NCI-H2107 treated with DMSO at 0.1 percent for 48 hours (cell line): ENCODE measurements around the gene UBALD1.

Experiments used
- DNase-seq: peaks from one replicate; lab custom pipeline; 2025; ENCODE audit not compliant: unreplicated experiment; lab: John Stamatoyannopoulos, UW

Gene UBALD1

DNA sequence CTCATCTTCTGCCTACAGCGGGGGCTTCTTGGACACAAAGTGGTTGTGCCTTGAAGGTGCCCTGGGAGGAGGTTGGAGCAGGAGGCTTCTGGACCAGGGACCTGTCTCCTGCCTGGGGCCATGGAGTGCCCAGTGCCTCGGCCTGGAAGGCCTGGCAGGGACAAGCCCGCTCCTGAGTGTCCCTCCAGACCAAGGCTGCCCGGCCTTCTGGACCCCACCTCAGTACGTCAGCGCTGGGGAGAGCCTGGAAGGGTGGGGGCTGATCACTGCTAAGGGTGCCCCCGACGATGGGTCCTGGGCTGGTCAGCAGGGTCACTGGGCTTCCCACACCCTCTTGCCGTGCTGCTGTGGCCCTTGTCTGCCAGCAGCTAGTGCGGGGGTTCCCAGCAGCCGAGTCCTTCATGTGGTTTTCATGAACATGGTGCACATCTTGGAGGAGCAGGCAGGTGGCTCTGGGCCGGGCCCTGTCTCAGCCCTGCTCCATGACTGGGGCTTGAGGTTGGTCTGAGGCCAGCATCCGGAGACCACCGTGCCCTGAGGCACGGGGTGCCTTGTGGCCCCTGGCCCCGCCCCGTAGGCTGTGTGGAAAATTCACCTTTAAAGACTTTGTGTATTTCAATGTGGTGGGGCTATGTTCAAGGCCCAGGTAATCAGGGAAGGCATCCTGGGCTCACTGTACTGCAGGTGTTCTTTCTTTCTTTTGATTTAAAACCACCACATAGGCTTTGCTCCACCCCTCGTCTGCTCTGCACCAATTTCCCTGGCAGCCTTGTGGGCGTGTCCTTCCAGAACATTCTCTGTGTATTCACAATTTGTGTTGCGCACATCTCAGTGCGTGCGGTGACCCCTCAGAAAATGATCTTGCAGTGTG, 32.3 kb upstream of the UBALD1 start:
- no peak for DNase-seq

DNA sequence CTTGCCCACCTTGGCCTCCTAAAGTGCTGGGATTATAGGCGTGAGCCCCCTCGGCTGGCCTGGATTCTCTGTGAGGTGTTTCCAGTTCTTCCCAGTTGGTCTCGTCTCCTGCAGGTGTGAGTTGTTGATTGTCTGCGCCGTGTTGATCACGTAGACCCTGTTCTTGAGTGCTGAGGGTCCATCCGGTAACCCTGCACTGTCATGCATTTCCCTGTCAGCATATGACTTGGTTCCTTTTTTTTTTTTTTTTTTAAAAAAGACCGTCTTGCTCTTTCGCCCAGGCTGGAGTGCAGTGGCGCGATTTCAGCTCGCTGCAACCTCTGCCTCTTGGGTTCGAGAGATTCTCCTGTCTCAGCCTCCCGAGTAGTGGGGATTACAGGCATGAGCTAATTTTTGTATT, 27.2 kb upstream of the UBALD1 start:
- no peak for DNase-seq

DNA sequence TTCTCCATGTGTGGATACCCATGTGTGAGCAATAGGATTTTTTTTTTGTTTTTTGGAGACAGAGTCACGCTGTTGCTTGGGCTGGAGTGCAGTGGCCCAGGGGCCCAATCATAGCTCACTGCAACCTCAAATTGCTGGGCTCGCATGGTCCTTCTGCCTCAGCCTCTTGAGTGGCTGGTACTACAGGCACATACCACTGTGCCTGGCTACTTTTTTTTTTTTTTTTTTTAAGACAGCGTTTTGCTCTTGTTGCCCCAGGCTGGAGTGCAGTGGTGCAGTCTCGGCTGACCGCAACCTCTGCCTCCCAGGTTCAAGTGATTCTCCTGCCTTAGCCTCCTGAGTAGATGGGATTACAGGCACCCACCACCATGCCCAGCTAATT, 26.6 kb upstream of the UBALD1 start:
- no peak for DNase-seq

DNA sequence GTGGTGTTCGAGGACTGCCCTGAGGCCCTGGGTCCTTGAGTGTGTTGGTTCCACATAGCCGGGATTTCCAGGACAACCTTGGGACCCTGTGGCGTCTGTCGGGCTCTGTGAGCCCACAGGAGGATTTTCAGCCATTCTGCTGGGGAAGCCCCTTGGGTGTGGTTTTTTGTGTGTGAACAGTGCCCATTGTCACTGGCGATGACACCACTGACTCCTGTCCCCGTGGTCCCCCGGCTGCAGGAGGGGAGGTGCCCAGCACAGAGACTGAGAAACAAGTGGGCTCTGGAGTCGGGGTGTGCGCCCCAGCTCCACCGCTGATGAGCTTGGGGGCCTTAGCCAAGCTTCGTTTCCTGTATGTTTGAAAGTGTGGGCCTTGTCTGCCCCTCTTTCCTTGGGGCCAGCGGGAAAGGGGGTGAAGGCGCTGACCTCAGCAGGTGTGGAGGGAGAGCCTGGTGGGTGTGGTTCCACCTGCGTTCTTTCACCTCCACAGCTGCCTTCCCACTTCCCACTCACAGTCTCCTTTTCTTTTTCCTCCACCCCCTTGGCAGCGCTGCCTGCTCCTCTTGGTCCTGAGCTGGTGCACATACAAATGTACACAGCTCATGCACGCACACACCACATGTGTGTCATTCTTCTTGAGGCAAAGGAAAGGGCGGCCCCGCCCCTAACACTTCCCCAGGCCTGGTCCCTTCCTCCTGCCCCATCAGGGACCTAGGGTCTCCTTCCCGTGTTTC, 26.1 kb upstream of the UBALD1 start:
- DNase-seq = no peak

- DNase-seq = no peak
These were observed 25.3 kb upstream of the UBALD1 start for GRCh38 chr16:4639899-4640509.

DNA sequence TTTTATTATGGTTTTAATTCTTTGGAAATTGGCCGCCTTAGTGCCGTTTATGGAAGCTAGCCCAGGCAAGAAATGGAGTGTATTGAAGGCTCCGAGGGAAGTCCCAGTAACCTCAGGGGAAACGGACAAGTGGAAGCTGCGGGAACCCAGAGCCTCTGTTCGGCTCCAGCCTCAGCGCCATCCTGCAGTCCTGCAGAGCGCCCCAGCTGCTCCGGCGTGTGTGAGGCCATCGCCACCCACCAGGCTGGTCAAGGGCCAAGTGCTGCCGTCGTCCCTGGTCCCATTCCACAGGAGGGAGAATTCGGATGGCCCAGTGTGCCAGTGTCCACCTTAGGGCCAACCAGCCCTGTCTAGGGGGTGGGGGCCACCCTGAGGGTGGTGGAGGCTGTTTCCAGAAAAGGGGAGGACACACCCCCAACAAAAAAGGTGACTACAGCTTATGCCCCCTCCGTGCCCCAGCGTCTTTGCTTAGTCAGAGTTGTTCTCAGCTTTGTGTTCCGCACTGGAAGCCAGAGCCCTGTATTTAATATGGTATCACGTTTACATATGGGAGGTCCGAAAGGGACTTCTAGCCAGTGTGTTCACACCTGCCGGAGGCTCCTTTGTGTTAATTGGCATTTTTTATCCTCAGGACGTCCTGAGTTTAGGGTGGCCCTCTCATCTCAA, 22.9 kb upstream of the UBALD1 start:
- DNase-seq = no peak

DNA sequence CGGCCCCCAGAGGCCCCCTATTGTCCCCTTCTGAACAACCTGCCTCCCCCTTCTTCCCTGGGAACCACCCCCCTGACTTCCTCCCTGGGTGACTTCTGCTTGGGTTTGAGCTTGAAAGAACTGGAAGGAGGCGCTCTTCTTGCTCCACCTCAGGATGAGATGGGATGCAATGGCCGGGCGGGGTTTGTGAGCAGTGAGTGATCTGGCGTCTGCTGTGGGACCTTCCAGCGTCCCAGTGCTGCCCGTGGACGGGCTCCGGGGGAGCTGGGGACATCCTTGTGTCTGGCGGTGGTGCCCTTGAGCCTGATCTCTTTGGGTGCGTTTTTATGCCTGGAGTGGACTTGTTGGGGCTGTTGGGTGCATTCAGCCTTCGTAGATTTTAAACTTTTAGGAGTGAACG, 21.5 kb upstream of the UBALD1 start:
- no peak for DNase-seq

DNA sequence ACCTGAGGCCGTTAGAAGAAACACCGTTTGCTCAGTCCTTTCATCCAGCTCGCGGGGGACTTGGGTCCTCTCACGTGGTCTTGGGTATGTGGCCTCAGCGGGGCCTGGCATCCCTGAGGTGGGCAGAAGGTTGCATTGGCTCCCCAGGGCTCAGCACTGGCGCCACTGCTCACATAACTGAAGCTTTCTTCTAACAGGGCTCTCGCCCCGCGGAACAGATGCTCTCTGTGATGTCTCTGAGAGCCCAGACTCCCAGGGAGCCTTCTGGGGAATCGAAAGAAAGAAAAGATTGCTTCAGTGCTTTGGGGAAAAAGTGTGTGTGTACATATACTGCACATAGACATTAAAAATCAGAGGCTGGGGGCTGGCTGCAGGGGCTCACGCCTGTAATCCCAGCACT, 20.1 kb upstream of the UBALD1 start:
- DNase-seq = no peak

- no peak for DNase-seq
These were observed 19.4 kb upstream of the UBALD1 start for GRCh38 chr16:4633910-4634635.

DNA sequence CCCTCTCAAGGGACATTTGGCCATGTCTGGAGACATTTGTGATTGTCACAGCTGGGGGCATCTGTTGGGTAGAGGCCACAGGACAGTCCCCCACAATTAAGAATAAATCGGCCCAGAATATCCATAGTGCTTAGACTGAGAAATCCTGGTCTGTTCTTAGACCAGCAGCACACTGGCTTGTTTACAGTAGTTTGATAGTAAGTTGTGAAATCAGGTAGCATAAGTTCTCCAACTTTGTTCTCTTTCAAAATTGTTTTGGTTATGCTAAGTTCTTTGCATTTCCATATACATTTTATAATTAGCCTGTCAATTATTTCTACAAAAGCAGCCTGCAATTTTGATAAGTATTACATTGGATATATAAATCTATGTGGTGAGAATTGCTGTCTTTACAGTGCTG, 16.8 kb upstream of the UBALD1 start:
- DNase-seq = no peak

DNA sequence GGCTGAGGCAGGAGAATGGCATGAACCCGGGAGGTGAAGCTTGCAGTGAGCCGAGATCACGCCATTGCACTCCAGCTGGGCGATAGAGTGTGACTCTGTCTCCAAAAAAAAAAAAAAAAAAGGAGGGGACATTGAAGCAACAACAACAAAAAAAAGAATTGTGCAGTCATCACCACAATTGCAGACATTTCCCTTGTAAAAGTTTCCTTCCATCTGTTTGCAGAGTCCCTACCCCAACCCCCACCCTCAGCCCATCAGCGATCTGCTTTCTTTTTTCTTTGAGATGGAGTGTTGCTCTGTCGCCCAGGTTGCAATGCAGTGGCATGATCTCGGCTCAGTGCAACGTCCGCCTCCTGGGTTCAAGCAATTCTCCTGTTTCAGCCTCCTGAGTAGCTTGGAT, 13.6 kb upstream of the UBALD1 start:
- DNase-seq = no peak

- DNase-seq = no peak
These were observed 11.7 kb upstream of the UBALD1 start for GRCh38 chr16:4626396-4626795.

DNA sequence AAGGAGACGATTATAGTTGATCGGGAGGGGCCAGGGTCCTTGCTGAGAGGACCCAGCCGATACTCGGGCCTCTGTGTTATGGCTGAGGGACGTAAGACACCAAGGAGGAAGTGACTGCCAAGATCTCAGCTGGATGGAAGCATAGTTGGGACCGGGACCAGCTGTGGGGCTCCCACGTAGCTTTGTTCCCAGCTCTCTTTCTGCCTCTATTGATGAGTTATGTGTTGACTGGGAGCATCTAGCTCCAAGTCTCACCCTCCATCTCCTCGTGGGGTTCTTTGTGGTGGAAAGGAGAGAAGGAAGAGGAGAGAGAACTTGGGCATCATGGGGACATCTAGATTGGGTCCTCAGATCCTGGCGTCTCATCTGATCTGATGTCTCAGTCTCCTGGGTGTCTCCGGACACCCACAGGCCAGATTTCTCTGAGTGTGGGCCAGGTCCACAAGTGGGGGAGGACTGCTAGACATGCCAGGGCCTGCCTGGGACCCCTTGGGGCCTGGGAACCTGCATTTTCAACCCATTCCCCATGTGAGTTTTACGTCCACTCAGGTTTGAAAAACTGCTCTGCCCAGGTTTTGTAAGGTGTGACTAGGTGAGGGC, 11.0 kb upstream of the UBALD1 start:
- no peak for DNase-seq

DNA sequence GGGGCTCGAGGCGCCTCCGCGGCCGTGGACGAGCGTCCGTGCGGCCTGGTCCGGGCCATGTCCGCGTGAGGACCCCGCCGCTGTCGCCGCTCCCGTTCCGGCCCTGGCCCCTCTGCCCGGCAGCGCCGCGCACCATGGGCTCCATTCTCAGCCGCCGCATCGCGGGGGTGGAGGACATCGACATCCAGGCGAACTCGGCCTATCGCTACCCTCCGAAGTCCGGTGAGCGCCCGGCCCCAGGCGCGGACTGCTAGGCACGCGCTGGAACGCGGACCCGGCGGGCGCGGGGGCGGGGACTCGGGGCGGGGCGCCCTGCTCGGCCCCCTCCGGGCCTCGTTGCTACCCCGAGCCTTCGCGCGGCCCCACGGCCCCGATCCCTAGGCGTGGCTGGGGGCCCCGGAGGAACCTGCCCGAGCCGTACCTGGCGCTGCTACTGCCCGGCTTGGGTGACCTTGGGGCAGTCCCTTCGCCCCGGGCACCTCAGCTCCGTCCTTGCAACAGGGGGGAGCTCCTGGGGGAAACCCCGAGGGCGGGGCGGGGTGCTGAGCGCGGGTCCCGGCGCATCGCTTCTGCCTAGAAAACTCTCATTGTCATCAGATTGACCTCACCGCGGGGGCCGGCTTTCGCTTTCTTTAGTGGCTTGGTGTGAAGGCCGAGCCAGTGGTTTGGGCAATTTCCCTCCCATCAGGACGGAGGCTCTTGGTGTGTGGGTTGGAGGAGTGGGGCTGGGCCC, 10.3 kb upstream of the UBALD1 start:
- DNase-seq = no peak

GRCh38 chr16:4624015-4624826, 9.5 kb upstream of the UBALD1 start, which contains the start of gene MGRN1:
Gene MGRN1 (plus strand): TSS chr16:4624826. CDS start chr16:4624961, 135 bp downstream.
- peak; percentile 94 for DNase-seq

- DNase-seq = no peak
These were observed 8.9 kb upstream of the UBALD1 start for GRCh38 chr16:4623593-4623992.

GRCh38 chr16:4618645-4619418, 4.1 kb upstream of the UBALD1 start:
- no peak for DNase-seq

GRCh38 chr16:4617880-4618279, 3.2 kb upstream of the UBALD1 start:
- DNase-seq = no peak
